Retina (tissue), 1 donor: ENCODE measurements around the gene ERGIC1.
"Not testable (repeated sequence)": the region's sequence is repeated elsewhere in the genome, so short reads cannot be mapped to it uniquely, and the experiment has no call there.

Experiments used
- DNase-seq: peaks from one replicate; pipeline ENCODE4 v3.0.0-alpha.2; 2016

The ERGIC1 gene

GRCh38 chr5:172885597-172886340 lies 51.7 kb downstream of the ERGIC1 start:
- DNase-seq: no peak

- no peak for DNase-seq
Observed at GRCh38 chr5:172886476-172886875, 52.4 kb downstream of the ERGIC1 start.

- DNase-seq: no peak
Observed at GRCh38 chr5:172886974-172887501, 53.0 kb downstream of the ERGIC1 start.

GRCh38 chr5:172887692-172888091 lies 53.6 kb downstream of the ERGIC1 start:
- no peak for DNase-seq

GRCh38 chr5:172890659-172891058 lies 56.6 kb downstream of the ERGIC1 start:
- no peak for DNase-seq

GRCh38 chr5:172891716-172892421 lies 57.8 kb downstream of the ERGIC1 start:
- no peak for DNase-seq

- no peak for DNase-seq
Observed at GRCh38 chr5:172892713-172893112, 58.7 kb downstream of the ERGIC1 start.

- no peak for DNase-seq
Observed at GRCh38 chr5:172894767-172895388, 60.8 kb downstream of the ERGIC1 start.

GRCh38 chr5:172895549-172895948 lies 61.5 kb downstream of the ERGIC1 start:
- no peak for DNase-seq

- DNase-seq: no peak
Observed at GRCh38 chr5:172896465-172896864, 62.4 kb downstream of the ERGIC1 start.

GRCh38 chr5:172897067-172897466 lies 63.0 kb downstream of the ERGIC1 start:
- not testable (repeated sequence) for DNase-seq

- no peak for DNase-seq
Observed at GRCh38 chr5:172897481-172898217, 63.6 kb downstream of the ERGIC1 start.

GRCh38 chr5:172898218-172898842 lies 64.3 kb downstream of the ERGIC1 start:
- DNase-seq: no peak

GRCh38 chr5:172898843-172899369 lies 64.9 kb downstream of the ERGIC1 start:
- DNase-seq: no peak

- no peak for DNase-seq
Observed at GRCh38 chr5:172899436-172899835, 65.4 kb downstream of the ERGIC1 start.

GRCh38 chr5:172901012-172901780 lies 67.1 kb downstream of the ERGIC1 start:
- no peak for DNase-seq

GRCh38 chr5:172901788-172902496 lies 67.9 kb downstream of the ERGIC1 start:
- DNase-seq: peak; percentile 26

- DNase-seq: peak; percentile 62
Observed at GRCh38 chr5:172902497-172903472, 68.7 kb downstream of the ERGIC1 start.

- no peak for DNase-seq
Observed at GRCh38 chr5:172903790-172904189, 69.7 kb downstream of the ERGIC1 start.

- DNase-seq: no peak
Observed at GRCh38 chr5:172904312-172904642, 70.2 kb downstream of the ERGIC1 start.
